ENCODE measurements around the gene PARM1. TPM values are rescaled to one million over a fixed set of nuclear protein-coding genes. Genes with fewer than 3 reads are reported as not detected.

Gene PARM1
- total and polyA plus RNA-seq, 10 donors = 2.6 to 42.6 (median 12.1) TPM

DNA sequence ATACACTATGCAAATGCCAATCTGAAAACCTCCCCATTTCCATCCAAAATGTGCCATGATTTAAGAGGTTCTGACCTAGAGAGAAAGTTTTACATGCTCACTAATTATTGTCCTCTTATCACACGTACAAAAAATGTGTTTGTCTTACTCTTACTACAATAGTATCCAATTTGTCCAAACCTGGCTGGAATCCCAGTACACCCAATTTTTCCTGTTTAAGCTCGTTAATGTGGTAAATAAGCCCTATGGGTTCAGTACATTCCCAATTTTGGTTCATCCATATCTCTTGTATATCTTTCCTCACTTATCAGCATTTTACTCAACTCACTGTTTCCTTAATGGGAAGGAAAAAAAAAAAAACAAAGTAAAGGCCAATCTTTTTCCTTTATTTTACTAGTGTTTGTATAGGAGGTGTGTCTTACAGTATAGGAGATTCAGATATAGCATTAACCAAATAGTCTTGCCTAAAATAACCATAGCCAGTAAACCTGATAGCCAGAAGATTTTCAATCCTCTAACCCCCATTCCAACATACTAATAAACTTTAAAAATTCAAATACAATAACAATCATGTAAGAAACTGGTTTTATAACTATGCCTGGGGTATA lies 109.8 kb downstream of the PARM1 start:
- DNase-seq = no peak
- H3K27ac ChIP-seq = no peak overlapping the region
- H3K4me1 ChIP-seq = no peaks in the 10 kb centered on the region
- H3K36me3 ChIP-seq = no peaks in the 10 kb centered on the region
- WGBS, 5 donors = 61 to 79% (median 75%) methylated on average over 2 of the region's 2 CpGs
- H3K4me3 ChIP-seq = no peak overlapping the region
- H3K9me3 ChIP-seq = no peaks in the 10 kb centered on the region
- H3K27me3 ChIP-seq (replicated peaks in 1 of 7) = no peaks in the 10 kb centered on the region
- TF ChIP-seq, protein P1, sequence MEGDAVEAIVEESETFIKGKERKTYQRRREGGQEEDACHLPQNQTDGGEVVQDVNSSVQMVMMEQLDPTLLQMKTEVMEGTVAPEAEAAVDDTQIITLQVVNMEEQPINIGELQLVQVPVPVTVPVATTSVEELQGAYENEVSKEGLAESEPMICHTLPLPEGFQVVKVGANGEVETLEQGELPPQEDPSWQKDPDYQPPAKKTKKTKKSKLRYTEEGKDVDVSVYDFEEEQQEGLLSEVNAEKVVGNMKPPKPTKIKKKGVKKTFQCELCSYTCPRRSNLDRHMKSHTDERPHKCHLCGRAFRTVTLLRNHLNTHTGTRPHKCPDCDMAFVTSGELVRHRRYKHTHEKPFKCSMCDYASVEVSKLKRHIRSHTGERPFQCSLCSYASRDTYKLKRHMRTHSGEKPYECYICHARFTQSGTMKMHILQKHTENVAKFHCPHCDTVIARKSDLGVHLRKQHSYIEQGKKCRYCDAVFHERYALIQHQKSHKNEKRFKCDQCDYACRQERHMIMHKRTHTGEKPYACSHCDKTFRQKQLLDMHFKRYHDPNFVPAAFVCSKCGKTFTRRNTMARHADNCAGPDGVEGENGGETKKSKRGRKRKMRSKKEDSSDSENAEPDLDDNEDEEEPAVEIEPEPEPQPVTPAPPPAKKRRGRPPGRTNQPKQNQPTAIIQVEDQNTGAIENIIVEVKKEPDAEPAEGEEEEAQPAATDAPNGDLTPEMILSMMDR (IDR thresholded peaks at IDR 0.05 in 8 of 11, conservative IDR thresholded peaks at IDR 0.05 in 3 of 11) = no peak
- TF ChIP-seq POLR2AphosphoS5 (IDR thresholded peaks at IDR 0.05) (no peak), POLR2A (IDR thresholded peaks at IDR 0.05) (no peak)
- intact Hi-C loops (cut with DNase I; ENCODE audit: low total_unique reads) = no loop called here

DNA sequence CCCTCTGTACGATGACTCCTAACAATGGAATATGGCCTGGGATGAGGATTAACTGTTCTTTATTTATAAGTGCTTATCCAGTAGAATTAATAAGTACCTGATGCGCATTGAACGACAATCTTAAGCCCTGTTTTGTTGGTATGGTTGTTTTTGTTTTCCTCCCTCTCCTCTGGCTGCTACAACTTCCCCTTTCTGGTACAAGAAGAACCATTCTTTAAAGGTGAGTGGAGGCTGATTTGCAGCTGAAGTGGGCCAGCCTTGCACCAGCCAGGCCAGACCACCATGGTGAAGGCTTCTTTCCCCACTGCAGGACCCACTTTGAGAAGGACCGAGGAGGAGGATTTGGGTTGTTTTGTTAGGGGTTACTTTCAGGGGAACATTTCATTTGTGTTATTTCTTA lies 113.3 kb downstream of the PARM1 start:
- WGBS, 5 donors = 86 to 90% (median 87%) methylated on average over 4 of the region's 4 CpGs
- H3K4me3 ChIP-seq = no peak overlapping the region

DNA sequence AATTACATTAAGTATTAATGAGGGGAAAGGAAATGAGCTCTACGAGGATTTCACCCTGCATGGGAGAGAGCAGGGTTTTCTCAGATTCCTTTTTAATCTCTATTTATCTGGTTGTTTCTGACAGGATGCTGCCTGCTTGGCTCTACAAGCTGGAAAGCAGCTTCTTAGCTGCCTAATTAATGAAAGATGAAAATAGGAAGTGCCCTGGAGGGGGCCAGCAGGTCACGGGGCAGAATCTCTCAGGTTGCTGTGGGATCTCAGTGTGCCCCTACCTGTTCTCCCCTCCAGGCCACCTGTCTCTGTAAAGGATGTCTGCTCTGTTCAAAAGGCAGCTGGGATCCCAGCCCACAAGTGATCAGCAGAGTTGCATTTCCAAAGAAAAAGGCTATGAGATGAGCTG lies 113.7 kb downstream of the PARM1 start:
- WGBS, 5 donors = 38 to 49% (median 40%) methylated on average over 2 of the region's 2 CpGs
- H3K4me1 ChIP-seq = no peaks in the 10 kb centered on the region
- TF ChIP-seq POLR2A (IDR thresholded peaks at IDR 0.05) (no peak), POLR2AphosphoS5 (IDR thresholded peaks at IDR 0.05) (no peak)
- TF ChIP-seq, protein P1 (IDR thresholded peaks at IDR 0.05 in 8 of 11, conservative IDR thresholded peaks at IDR 0.05 in 3 of 11) = no peak
- no peaks in the 10 kb centered on the region for H3K36me3 ChIP-seq
- intact Hi-C loops (cut with DNase I; ENCODE audit: low total_unique reads) = no loop called here
- H3K4me3 ChIP-seq = no peak overlapping the region
- no peaks in the 10 kb centered on the region for H3K9me3 ChIP-seq
- DNase-seq = no peak
- no peaks in the 10 kb centered on the region for H3K27me3 ChIP-seq (replicated peaks in 1 of 7)
- no peak overlapping the region for H3K27ac ChIP-seq

More for the DNA sequence above, 113.3 kb downstream of the PARM1 start:
- Histone ChIP-seq H3K36me3 (no peaks in the 10 kb centered on the region), H3K9me3 (no peaks in the 10 kb centered on the region), H3K4me1 (no peaks in the 10 kb centered on the region), H3K27ac (no peak overlapping the region), H3K27me3 (replicated peaks in 1 of 7) (no peaks in the 10 kb centered on the region)
- TF ChIP-seq POLR2AphosphoS5 (IDR thresholded peaks at IDR 0.05) = no peak
- TF ChIP-seq, protein P1 (IDR thresholded peaks at IDR 0.05 in 8 of 11, conservative IDR thresholded peaks at IDR 0.05 in 3 of 11) = no peak
- no peak for TF ChIP-seq POLR2A (IDR thresholded peaks at IDR 0.05)
- intact Hi-C loops (cut with DNase I; ENCODE audit: low total_unique reads) = no loop called here
- DNase-seq = no peak

- intact Hi-C loops (cut with DNase I; ENCODE audit: low total_unique reads) = no loop called here
- Histone ChIP-seq H3K27me3 (replicated peaks in 1 of 7) (no peaks in the 10 kb centered on the region), H3K4me3 (no peak overlapping the region), H3K4me1 (no peaks in the 10 kb centered on the region), H3K36me3 (no peaks in the 10 kb centered on the region), H3K27ac (no peak overlapping the region), H3K9me3 (no peaks in the 10 kb centered on the region)
- no peak for TF ChIP-seq POLR2A (IDR thresholded peaks at IDR 0.05)
- TF ChIP-seq, protein P1 (IDR thresholded peaks at IDR 0.05 in 8 of 11, conservative IDR thresholded peaks at IDR 0.05 in 3 of 11) = no peak
- no peak for TF ChIP-seq POLR2AphosphoS5 (IDR thresholded peaks at IDR 0.05)
- DNase-seq = no peak
- WGBS, 5 donors = 79 to 81% (median 80%) methylated on average over 9 of the region's 9 CpGs
These were observed 115.4 kb downstream of the PARM1 start for GRCh38 chr4:75048208-75048879.

All from spleen (tissue), 11 donors.